ENCODE measurements around the gene DAGLA. TPM values are rescaled to one million over a fixed set of nuclear protein-coding genes. Genes with fewer than 3 reads are reported as not detected.

DAGLA gene
- total RNA-seq, 1 donor from 2014 or later: 3.2 TPM

- intact Hi-C loops (cut with micrococcal nuclease): no loop called here
- Histone ChIP-seq H3K4me3 (no peak overlapping the region), H3K4me1 (peaks cover 9% of the 10 kb centered on the region), H3K27me3 (ENCODE audit: low read depth) (no peaks in the 10 kb centered on the region), H3K36me3 (no peaks in the 10 kb centered on the region), H3K9me3 (replicated peaks) (no peaks in the 10 kb centered on the region), H3K27ac (replicated peaks) (no peak overlapping the region)
- no peak for TF ChIP-seq CTCF (IDR thresholded peaks at IDR 0.05; ENCODE audit: borderline replicate concordance)
- no peak for DNase-seq
Observed at GRCh38 chr11:61771985-61772455, 91.8 kb downstream of the DAGLA start.

- H3K9me3 ChIP-seq (replicated peaks): no peaks in the 10 kb centered on the region
- no peaks in the 10 kb centered on the region for H3K27me3 ChIP-seq (ENCODE audit: low read depth)
- H3K27ac ChIP-seq (replicated peaks): no peak overlapping the region
- TF ChIP-seq CTCF (IDR thresholded peaks at IDR 0.05; ENCODE audit: borderline replicate concordance): no peak
- intact Hi-C loops (cut with micrococcal nuclease): no loop called here
- DNase-seq: no peak
- H3K4me1 ChIP-seq: peaks cover 16% of the 10 kb centered on the region
- no peaks in the 10 kb centered on the region for H3K36me3 ChIP-seq
- H3K4me3 ChIP-seq: no peak overlapping the region
Observed at GRCh38 chr11:61773356-61773755, 93.2 kb downstream of the DAGLA start.

GRCh38 chr11:61773809-61774208, 93.6 kb downstream of the DAGLA start:
- intact Hi-C loops (cut with micrococcal nuclease): no loop called here
- DNase-seq: no peak
- no peaks in the 10 kb centered on the region for H3K36me3 ChIP-seq
- H3K9me3 ChIP-seq (replicated peaks): no peaks in the 10 kb centered on the region
- TF ChIP-seq CTCF (IDR thresholded peaks at IDR 0.05; ENCODE audit: borderline replicate concordance): no peak
- no peak overlapping the region for H3K4me3 ChIP-seq
- H3K27ac ChIP-seq (replicated peaks): no peak overlapping the region
- H3K27me3 ChIP-seq (ENCODE audit: low read depth): no peaks in the 10 kb centered on the region
- peaks cover 16% of the 10 kb centered on the region for H3K4me1 ChIP-seq

GRCh38 chr11:61774411-61774810, 94.2 kb downstream of the DAGLA start:
- Histone ChIP-seq H3K4me3 (no peak overlapping the region), H3K36me3 (no peaks in the 10 kb centered on the region), H3K27me3 (ENCODE audit: low read depth) (no peaks in the 10 kb centered on the region), H3K9me3 (replicated peaks) (no peaks in the 10 kb centered on the region), H3K27ac (replicated peaks) (no peak overlapping the region), H3K4me1 (peaks cover 16% of the 10 kb centered on the region)
- no peak for DNase-seq
- TF ChIP-seq CTCF (IDR thresholded peaks at IDR 0.05; ENCODE audit: borderline replicate concordance): no peak
- intact Hi-C loops (cut with micrococcal nuclease): no loop called here

- Histone ChIP-seq H3K4me1 (peaks cover 16% of the 10 kb centered on the region), H3K4me3 (no peak overlapping the region), H3K9me3 (replicated peaks) (no peaks in the 10 kb centered on the region), H3K27me3 (ENCODE audit: low read depth) (no peaks in the 10 kb centered on the region), H3K36me3 (no peaks in the 10 kb centered on the region), H3K27ac (replicated peaks) (no peak overlapping the region)
- no peak for DNase-seq
- no peak for TF ChIP-seq CTCF (IDR thresholded peaks at IDR 0.05; ENCODE audit: borderline replicate concordance)
- intact Hi-C loops (cut with micrococcal nuclease): no loop called here
Observed at GRCh38 chr11:61775106-61775505, 94.9 kb downstream of the DAGLA start.

Data from left ventricle myocardium inferior (tissue), 1 donor.